NOMO-1 (cell line): ENCODE measurements around the gene ZNHIT1.
A peak's percentile ranks its signal among the peaks of the same experiment; 100 is the strongest.

ENCODE experiments used
- DNase-seq, 2 experiments: peaks; one replicate each; lab custom pipeline; 2025; ENCODE audit not compliant: unreplicated experiment in 2 of 2; lab: John Stamatoyannopoulos, UW

The ZNHIT1 gene

GRCh38 chr7:101217388-101218235 lies at the start of gene ZNHIT1, which contains the start of gene PLOD3:
TSS of gene ZNHIT1 (plus strand) at chr7:101218165. CDS start at chr7:101218196, 31 bp downstream.
TSS of gene PLOD3 (minus strand) at chr7:101217581. CDS start at chr7:101217274, 307 bp downstream.
- peak; percentile 95 to 100 for DNase-seq

- DNase-seq, result no peak
These were observed 49.4 kb upstream of the ZNHIT1 start for GRCh38 chr7:101168412-101169049.

GRCh38 chr7:101169110-101169837 lies 48.7 kb upstream of the ZNHIT1 start:
- no peak for DNase-seq

GRCh38 chr7:101169838-101170551 lies 48.0 kb upstream of the ZNHIT1 start:
- DNase-seq, result peak; percentile 71 to 81

- DNase-seq, result no peak
These were observed 47.1 kb upstream of the ZNHIT1 start for GRCh38 chr7:101170617-101171441.

GRCh38 chr7:101171442-101171837 lies 46.5 kb upstream of the ZNHIT1 start:
- no peak for DNase-seq

- no peak for DNase-seq
These were observed 45.7 kb upstream of the ZNHIT1 start for GRCh38 chr7:101172005-101172853.

GRCh38 chr7:101172854-101173751 lies 44.9 kb upstream of the ZNHIT1 start:
- DNase-seq, result no peak

GRCh38 chr7:101173752-101174244 lies 44.2 kb upstream of the ZNHIT1 start:
- DNase-seq, result peak; percentile 32 to 39

- DNase-seq, result no peak
These were observed 43.6 kb upstream of the ZNHIT1 start for GRCh38 chr7:101174322-101174854.

- no peak for DNase-seq
These were observed 42.3 kb upstream of the ZNHIT1 start for GRCh38 chr7:101175664-101176063.

GRCh38 chr7:101177644-101178043 lies 40.3 kb upstream of the ZNHIT1 start:
- DNase-seq, result no peak

- DNase-seq, result no peak
These were observed 38.8 kb upstream of the ZNHIT1 start for GRCh38 chr7:101179117-101179516.

GRCh38 chr7:101179713-101180112 lies 38.3 kb upstream of the ZNHIT1 start:
- no peak for DNase-seq

- no peak for DNase-seq
These were observed 37.7 kb upstream of the ZNHIT1 start, which contains the start of gene NAT16 for GRCh38 chr7:101180130-101180755. TSS of gene NAT16 (minus strand) at chr7:101180293. CDS start at chr7:101174807, 5,486 bp downstream.

GRCh38 chr7:101185258-101185839 lies 32.6 kb upstream of the ZNHIT1 start:
- no peak for DNase-seq
